GM23248 (cell line): Measurements from ENCODE around the gene IQCK.

Experiments used
- EZH2 ChIP-seq: fragments of 200-600 bp; sonication (generic); IDR thresholded peaks from 2 replicates; pipeline ENCODE4 v1.6.1; 2018; ENCODE audit warnings: antibody characterized with exemption, mild to moderate bottlenecking; ENCODE audit not compliant: insufficient read depth, poor library complexity, severe bottlenecking
- EZH2phosphoT487 ChIP-seq: fragments of 200-600 bp; sonication (generic); IDR thresholded peaks from 2 replicates; pipeline ENCODE4 v1.6.1; 2018; ENCODE audit warnings: antibody characterized with exemption, moderate library complexity, mild to moderate bottlenecking, low read depth; ENCODE audit not compliant: insufficient read depth

GRCh38 chr16:19713697-19714096 lies 4.4 kb upstream of the IQCK start:
- TF ChIP-seq EZH2 (no peak), EZH2phosphoT487 (no peak)
